ENCODE measurements around the gene RAD51B. TPM values are rescaled to one million over a fixed set of nuclear protein-coding genes. Genes with fewer than 3 reads are reported as not detected.
A peak's percentile ranks its signal among the peaks of the same experiment; 100 is the strongest.

The RAD51B gene
- total and polyA plus RNA-seq, 2 experiments from 2014 or later = 10.1 to 18.0 TPM

DNA sequence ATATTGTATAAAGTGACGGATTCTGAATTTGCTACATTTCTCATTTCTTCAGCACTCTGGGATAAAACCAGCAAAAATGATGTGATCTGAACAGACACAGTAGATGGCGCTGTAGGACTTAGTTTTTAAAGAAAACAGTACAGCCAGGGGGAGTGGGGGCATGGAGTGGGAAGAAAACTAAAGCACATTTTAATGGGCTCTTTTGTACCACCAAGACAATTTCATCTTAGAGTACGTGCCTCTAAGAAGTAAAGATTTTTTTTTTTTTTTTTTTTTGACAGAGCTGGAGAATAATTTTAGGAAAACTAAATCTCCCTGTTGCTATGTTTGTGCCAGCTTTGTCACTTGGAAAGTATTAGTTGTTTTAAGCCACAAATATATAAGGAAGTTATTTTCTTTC lies 124.4 kb downstream of the RAD51B start:
- TF ChIP-seq, protein P1, sequence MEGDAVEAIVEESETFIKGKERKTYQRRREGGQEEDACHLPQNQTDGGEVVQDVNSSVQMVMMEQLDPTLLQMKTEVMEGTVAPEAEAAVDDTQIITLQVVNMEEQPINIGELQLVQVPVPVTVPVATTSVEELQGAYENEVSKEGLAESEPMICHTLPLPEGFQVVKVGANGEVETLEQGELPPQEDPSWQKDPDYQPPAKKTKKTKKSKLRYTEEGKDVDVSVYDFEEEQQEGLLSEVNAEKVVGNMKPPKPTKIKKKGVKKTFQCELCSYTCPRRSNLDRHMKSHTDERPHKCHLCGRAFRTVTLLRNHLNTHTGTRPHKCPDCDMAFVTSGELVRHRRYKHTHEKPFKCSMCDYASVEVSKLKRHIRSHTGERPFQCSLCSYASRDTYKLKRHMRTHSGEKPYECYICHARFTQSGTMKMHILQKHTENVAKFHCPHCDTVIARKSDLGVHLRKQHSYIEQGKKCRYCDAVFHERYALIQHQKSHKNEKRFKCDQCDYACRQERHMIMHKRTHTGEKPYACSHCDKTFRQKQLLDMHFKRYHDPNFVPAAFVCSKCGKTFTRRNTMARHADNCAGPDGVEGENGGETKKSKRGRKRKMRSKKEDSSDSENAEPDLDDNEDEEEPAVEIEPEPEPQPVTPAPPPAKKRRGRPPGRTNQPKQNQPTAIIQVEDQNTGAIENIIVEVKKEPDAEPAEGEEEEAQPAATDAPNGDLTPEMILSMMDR (IDR thresholded peaks at IDR 0.05; ENCODE audit: poor library complexity) = peak; percentile 92
- no peak for TF ChIP-seq EZH2phosphoT487 (IDR thresholded peaks at IDR 0.05; ENCODE audit: low read depth, severe bottlenecking, unreplicated experiment)
- no peak for TF ChIP-seq EZH2 (IDR thresholded peaks at IDR 0.05; ENCODE audit: borderline replicate concordance)
- no peak overlapping the region for H3K4me2 ChIP-seq
- 8% methylated on average over 3 of the region's 3 CpGs for WGBS (ENCODE audit: low lambda C conversion rate, missing lambda C conversion rate)
- H3K9me2 ChIP-seq (replicated peaks; ENCODE audit: insufficient read depth) = no peaks in the 10 kb centered on the region
- H3K27me3 ChIP-seq = no peaks in the 10 kb centered on the region
- H4K20me1 ChIP-seq (ENCODE audit: insufficient read depth, poor library complexity, severe bottlenecking) = no peaks in the 10 kb centered on the region
- peak overlapping the region; percentile 68 for H3K27ac ChIP-seq
- H3K4me3 ChIP-seq = no peak overlapping the region
- DNase-seq (ENCODE audit: low spot score) = peak; percentile 93
- no peaks in the 10 kb centered on the region for H3K79me2 ChIP-seq
- peaks cover 45% of the 10 kb centered on the region for H3K4me1 ChIP-seq (ENCODE audit: insufficient read depth)
- H2AFZ ChIP-seq = no peak overlapping the region
- H3K9me3 ChIP-seq (ENCODE audit: low read depth) = no peaks in the 10 kb centered on the region
- H3K36me3 ChIP-seq (replicated peaks; ENCODE audit: insufficient read depth, low read depth) = no peaks in the 10 kb centered on the region

DNA sequence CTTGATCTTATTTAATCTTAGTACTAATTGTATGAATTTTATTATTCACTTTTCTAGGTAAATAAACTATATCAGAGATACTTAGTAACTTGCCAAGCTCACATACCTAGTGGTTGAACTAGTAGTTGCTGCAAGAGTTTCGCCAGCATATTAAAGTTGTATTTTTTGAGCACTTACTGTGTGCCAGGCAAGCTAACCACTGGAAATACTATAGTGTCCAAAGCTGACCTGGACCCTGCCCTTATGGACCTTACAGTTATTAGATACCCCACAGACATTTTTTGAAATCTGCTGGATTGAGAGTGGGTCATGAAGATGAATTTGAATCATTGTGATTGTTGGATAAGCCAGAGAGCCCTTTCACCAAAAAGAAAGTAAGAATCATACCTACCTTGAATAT lies 125.0 kb downstream of the RAD51B start:
- no peak overlapping the region for H3K4me2 ChIP-seq
- no peaks in the 10 kb centered on the region for H3K9me2 ChIP-seq (replicated peaks; ENCODE audit: insufficient read depth)
- H3K4me1 ChIP-seq (ENCODE audit: insufficient read depth) = peaks cover 45% of the 10 kb centered on the region
- H3K79me2 ChIP-seq = no peaks in the 10 kb centered on the region
- peak overlapping the region; percentile 68 for H3K27ac ChIP-seq
- WGBS (ENCODE audit: low lambda C conversion rate, missing lambda C conversion rate) = 86% methylated on average over 1 of the region's 1 CpG
- no peak overlapping the region for H3K4me3 ChIP-seq
- no peak for DNase-seq (ENCODE audit: low spot score)
- H3K27me3 ChIP-seq = no peaks in the 10 kb centered on the region
- peaks cover 4% of the 10 kb centered on the region for H3K9me3 ChIP-seq (ENCODE audit: low read depth)
- H4K20me1 ChIP-seq (ENCODE audit: insufficient read depth, poor library complexity, severe bottlenecking) = no peaks in the 10 kb centered on the region
- no peaks in the 10 kb centered on the region for H3K36me3 ChIP-seq (replicated peaks; ENCODE audit: insufficient read depth, low read depth)
- TF ChIP-seq, protein P1 (IDR thresholded peaks at IDR 0.05; ENCODE audit: poor library complexity) = no peak
- TF ChIP-seq EZH2phosphoT487 (IDR thresholded peaks at IDR 0.05; ENCODE audit: low read depth, severe bottlenecking, unreplicated experiment) = no peak
- TF ChIP-seq EZH2 (IDR thresholded peaks at IDR 0.05; ENCODE audit: borderline replicate concordance) = no peak
- no peak overlapping the region for H2AFZ ChIP-seq

DNA sequence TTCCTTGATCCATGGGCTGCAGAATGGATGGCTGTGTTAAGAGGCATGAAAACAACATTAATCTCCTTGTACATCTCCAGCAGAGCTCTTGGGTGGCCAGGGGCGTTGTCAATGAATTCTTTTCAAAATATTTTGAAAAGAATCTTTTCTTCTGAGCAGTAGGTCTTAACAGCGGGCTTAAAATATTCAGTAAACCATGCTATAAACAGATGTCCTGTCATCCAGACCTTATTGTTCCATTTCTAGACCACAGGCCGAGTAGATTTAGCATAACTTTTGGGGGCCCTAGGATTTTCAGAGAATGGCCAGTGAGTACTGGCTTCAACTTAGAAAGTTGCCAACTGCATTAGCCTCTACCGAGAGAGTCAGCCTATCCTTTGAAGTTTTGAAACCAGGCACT lies 130.2 kb downstream of the RAD51B start:
- peaks cover 7% of the 10 kb centered on the region for H3K9me3 ChIP-seq (ENCODE audit: low read depth)
- H3K4me2 ChIP-seq = no peak overlapping the region
- H3K4me3 ChIP-seq = no peak overlapping the region
- TF ChIP-seq EZH2phosphoT487 (IDR thresholded peaks at IDR 0.05; ENCODE audit: low read depth, severe bottlenecking, unreplicated experiment) = no peak
- TF ChIP-seq, protein P1 (IDR thresholded peaks at IDR 0.05; ENCODE audit: poor library complexity) = no peak
- no peak for TF ChIP-seq EZH2 (IDR thresholded peaks at IDR 0.05; ENCODE audit: borderline replicate concordance)
- WGBS (ENCODE audit: low lambda C conversion rate, missing lambda C conversion rate) = 97% methylated on average over 4 of the region's 4 CpGs
- H3K9me2 ChIP-seq (replicated peaks; ENCODE audit: insufficient read depth) = no peaks in the 10 kb centered on the region
- H3K79me2 ChIP-seq = no peaks in the 10 kb centered on the region
- no peak overlapping the region for H3K27ac ChIP-seq
- peaks cover 8% of the 10 kb centered on the region for H3K4me1 ChIP-seq (ENCODE audit: insufficient read depth)
- no peaks in the 10 kb centered on the region for H3K36me3 ChIP-seq (replicated peaks; ENCODE audit: insufficient read depth, low read depth)
- DNase-seq (ENCODE audit: low spot score) = no peak
- no peaks in the 10 kb centered on the region for H3K27me3 ChIP-seq
- no peak overlapping the region for H2AFZ ChIP-seq
- H4K20me1 ChIP-seq (ENCODE audit: insufficient read depth, poor library complexity, severe bottlenecking) = no peaks in the 10 kb centered on the region

DNA sequence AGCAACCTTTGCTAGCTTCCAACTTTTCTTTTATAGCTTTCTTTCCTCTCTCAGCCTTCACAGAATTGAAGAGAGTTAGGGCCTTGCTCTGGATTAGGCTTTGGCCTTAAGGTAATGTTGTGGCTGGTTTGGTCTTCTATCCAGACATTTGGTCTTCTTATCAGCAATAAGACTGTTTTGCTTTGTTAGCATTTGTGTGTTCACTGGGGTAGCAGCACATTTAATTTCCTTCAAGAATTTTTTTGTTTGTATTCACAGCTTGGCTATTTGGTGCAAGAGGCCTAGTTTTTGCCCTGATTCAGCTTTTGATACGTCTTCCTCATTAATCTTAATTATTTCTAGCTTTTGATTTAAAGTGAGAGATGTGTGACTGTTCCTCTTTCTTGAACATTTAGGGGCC lies 130.8 kb downstream of the RAD51B start:
- no peak overlapping the region for H3K4me3 ChIP-seq
- peaks cover 7% of the 10 kb centered on the region for H3K9me3 ChIP-seq (ENCODE audit: low read depth)
- TF ChIP-seq EZH2phosphoT487 (IDR thresholded peaks at IDR 0.05; ENCODE audit: low read depth, severe bottlenecking, unreplicated experiment) (no peak), EZH2 (IDR thresholded peaks at IDR 0.05; ENCODE audit: borderline replicate concordance) (no peak)
- TF ChIP-seq, protein P1 (IDR thresholded peaks at IDR 0.05; ENCODE audit: poor library complexity) = no peak
- H2AFZ ChIP-seq = no peak overlapping the region
- H3K79me2 ChIP-seq = no peaks in the 10 kb centered on the region
- H3K4me1 ChIP-seq (ENCODE audit: insufficient read depth) = peaks cover 5% of the 10 kb centered on the region
- no peak overlapping the region for H3K4me2 ChIP-seq
- WGBS (ENCODE audit: low lambda C conversion rate, missing lambda C conversion rate) = 100% methylated on average over 1 of the region's 1 CpG
- H4K20me1 ChIP-seq (ENCODE audit: insufficient read depth, poor library complexity, severe bottlenecking) = no peaks in the 10 kb centered on the region
- no peaks in the 10 kb centered on the region for H3K9me2 ChIP-seq (replicated peaks; ENCODE audit: insufficient read depth)
- no peak for DNase-seq (ENCODE audit: low spot score)
- H3K27ac ChIP-seq = no peak overlapping the region
- H3K27me3 ChIP-seq = no peaks in the 10 kb centered on the region
- no peaks in the 10 kb centered on the region for H3K36me3 ChIP-seq (replicated peaks; ENCODE audit: insufficient read depth, low read depth)

Data from hepatocyte (in vitro differentiated cells).